Thoracic aorta (tissue), 2 donors: ENCODE data around the gene FSD1L. TPM values are rescaled to one million over a fixed set of nuclear protein-coding genes. Genes with fewer than 3 reads are reported as not detected.

Source experiments
- ATAC-seq: fragments of 150-250 bp; one replicate; pipeline ENCODE4 v1.8.0; 2017; ENCODE audit warnings: low read depth; ENCODE audit not compliant: insufficient number of reproducible peaks, low FRiP score
- DNase-seq: peaks from one replicate; pipeline ENCODE4 v3.0.0-alpha.2; 2020; ENCODE audit warnings: low spot score
- H3K27ac ChIP-seq, 2 donors: fragments of 200-600 bp; sonication (generic); 1 replicate in 1 of 2; 2 replicates in 1 of 2; pipeline ENCODE4 v1.5.1; 2016; ENCODE audit warnings: mild to moderate bottlenecking in 2 of 2, moderate library complexity in 2 of 2
- H3K27me3 ChIP-seq: fragments of 200-600 bp; sonication (generic); replicated peaks from 2 replicates; pipeline ENCODE4 v1.6.0; 2016; ENCODE audit warnings: mild to moderate bottlenecking; ENCODE audit not compliant: insufficient read depth
- H3K36me3 ChIP-seq: fragments of 200-600 bp; sonication (generic); one replicate; pipeline ENCODE4 v1.5.1; 2016
- H3K4me1 ChIP-seq, 2 donors: fragments of 200-600 bp; sonication (generic); 1 replicate in 1 of 2; 2 replicates in 1 of 2; pipeline versions ENCODE4 v1.5.1 to v1.6.0; 2016; ENCODE audit warnings: low read depth in 2 of 2, mild to moderate bottlenecking in 1 of 2; ENCODE audit not compliant: control insufficient read depth in 1 of 2
- H3K4me3 ChIP-seq: fragments of 200-600 bp; sonication (generic); 2 replicates; pipeline ENCODE4 v1.5.1; 2016; ENCODE audit warnings: mild to moderate bottlenecking
- H3K9me3 ChIP-seq: fragments of 200-600 bp; sonication (generic); 2 replicates; pipeline ENCODE4 v1.5.1; 2016
- CTCF ChIP-seq: fragments of 200-600 bp; sonication (generic); IDR thresholded peaks from one replicate; pipeline ENCODE4 v1.5.1; 2019; ENCODE audit warnings: antibody characterized with exemption
- total RNA-seq, 2 donors: library from RNA; depleted of rRNA; stranded (reverse); fragments of >200 nt; gene quantifications; one replicate each; pipeline versions ENCODE4 v1.1.0 to v1.2.3, GENCODE V29; 2016

FSD1L gene
- total RNA-seq, 2 donors from 2014 or later = 3.5 to 5.1 TPM

GRCh38 chr9:105437704-105438103, 10.1 kb upstream of the FSD1L start:
- no peak for TF ChIP-seq CTCF
- Histone ChIP-seq H3K36me3 (no peaks in the 10 kb centered on the region), H3K9me3 (no peaks in the 10 kb centered on the region), H3K4me3 (no peak overlapping the region), H3K27me3 (no peaks in the 10 kb centered on the region), H3K4me1 (no peaks in the 10 kb centered on the region), H3K27ac (no peak overlapping the region)
- DNase-seq = no peak
- ATAC-seq = no peak

DNA sequence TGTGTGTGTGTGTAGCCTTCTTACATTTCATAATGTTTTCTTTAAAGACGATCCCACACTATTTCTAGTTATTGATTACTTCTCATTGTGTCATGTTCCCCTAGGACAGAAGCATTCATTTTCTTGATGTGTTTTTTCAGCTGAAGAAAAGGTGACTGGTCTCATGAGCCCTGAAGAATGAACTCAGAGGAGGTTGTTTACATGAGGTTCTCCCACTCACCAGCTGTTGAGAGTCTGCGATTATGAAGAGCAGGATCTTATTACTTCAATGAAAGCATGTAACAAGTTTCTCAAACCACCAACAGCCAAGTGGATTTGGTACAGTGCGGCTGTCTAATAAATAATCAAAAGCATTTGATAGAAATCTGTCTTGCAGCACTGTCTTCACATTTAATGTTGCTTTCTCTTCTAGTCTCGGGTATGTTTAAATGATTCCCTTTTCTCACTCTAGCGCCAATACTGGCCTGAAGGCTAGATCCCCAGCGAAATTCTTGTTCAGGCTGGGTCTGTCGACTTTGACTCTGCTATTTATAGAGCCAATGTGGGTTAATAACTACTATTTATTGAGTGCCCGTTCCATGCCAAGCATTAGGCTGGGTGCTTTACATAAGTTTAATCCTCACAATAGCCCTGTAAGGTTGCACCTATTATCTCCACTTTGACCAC, 9.6 kb upstream of the FSD1L start:
- DNase-seq (no peak), ATAC-seq (no peak)
- no peak overlapping the region for H3K27ac ChIP-seq
- no peak overlapping the region for H3K4me3 ChIP-seq
- no peaks in the 10 kb centered on the region for H3K27me3 ChIP-seq
- H3K9me3 ChIP-seq = no peaks in the 10 kb centered on the region
- no peaks in the 10 kb centered on the region for H3K4me1 ChIP-seq
- no peaks in the 10 kb centered on the region for H3K36me3 ChIP-seq
- TF ChIP-seq CTCF = no peak

GRCh38 chr9:105439428-105439827, 8.4 kb upstream of the FSD1L start:
- no peak for TF ChIP-seq CTCF
- ATAC-seq (no peak), DNase-seq (no peak)
- Histone ChIP-seq H3K4me1 (no peaks in the 10 kb centered on the region), H3K27ac (no peak overlapping the region), H3K27me3 (no peaks in the 10 kb centered on the region), H3K4me3 (no peak overlapping the region), H3K9me3 (no peaks in the 10 kb centered on the region), H3K36me3 (no peaks in the 10 kb centered on the region)

GRCh38 chr9:105441616-105442160, 6.1 kb upstream of the FSD1L start:
- no peaks in the 10 kb centered on the region for H3K9me3 ChIP-seq
- TF ChIP-seq CTCF = no peak
- H3K27me3 ChIP-seq = no peaks in the 10 kb centered on the region
- no peak overlapping the region for H3K27ac ChIP-seq
- DNase-seq (no peak), ATAC-seq (no peak)
- no peak overlapping the region for H3K4me3 ChIP-seq
- no peaks in the 10 kb centered on the region for H3K4me1 ChIP-seq
- no peaks in the 10 kb centered on the region for H3K36me3 ChIP-seq

- Histone ChIP-seq H3K27me3 (no peaks in the 10 kb centered on the region), H3K4me1 (peaks cover 0 to 4% of the 10 kb centered on the region in 2 donors), H3K27ac (no peak overlapping the region), H3K9me3 (no peaks in the 10 kb centered on the region), H3K36me3 (no peaks in the 10 kb centered on the region), H3K4me3 (no peak overlapping the region)
- DNase-seq = no peak
- no peak for ATAC-seq
- TF ChIP-seq CTCF = no peak
Measured at GRCh38 chr9:105443121-105443520, 4.7 kb upstream of the FSD1L start.
